NCI-H2171 (cell line): ENCODE results near the gene H3-3A.

Experiments used
- DNase-seq: peaks from one replicate; lab custom pipeline; 2025; lab: John Stamatoyannopoulos, UW

The H3-3A gene

DNA sequence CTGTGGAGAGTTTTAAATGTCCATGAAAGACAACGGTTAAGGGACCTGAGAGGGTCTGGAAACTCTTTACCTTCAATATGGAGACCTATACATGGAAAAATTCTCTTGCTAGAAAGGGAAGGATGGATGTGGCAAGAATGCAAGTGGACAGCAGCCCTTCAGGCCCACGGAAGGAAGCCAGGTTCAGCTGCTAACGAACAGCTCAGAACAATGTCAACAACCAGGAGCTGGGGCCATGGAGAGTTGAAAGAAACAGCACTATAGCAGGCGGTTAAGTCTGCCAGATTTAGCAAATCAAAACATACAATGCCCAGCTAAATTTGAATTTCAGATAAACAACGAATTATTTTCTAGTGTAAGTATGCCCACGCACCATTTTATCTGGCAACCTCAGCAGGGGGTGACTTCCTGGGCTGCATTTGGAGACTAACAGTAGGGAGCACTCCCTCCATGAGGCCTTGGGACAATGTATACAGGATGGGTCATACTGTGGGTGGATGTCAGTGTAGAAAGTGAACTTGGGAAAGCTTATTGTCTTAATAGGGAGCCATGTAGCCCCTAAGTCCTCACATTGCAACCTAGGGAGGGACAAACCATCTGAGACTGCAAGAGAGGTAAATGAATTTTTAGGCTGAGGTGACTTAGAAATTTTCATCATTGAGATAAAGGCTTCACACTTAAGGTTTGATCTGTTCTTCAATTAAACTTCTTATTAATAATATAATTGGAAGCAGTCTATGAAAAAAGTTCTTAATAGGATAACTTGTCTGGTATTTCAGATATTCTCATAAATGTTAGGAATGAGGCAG is 7.8 kb upstream of the H3-3A start:
- DNase-seq = no peak

DNA sequence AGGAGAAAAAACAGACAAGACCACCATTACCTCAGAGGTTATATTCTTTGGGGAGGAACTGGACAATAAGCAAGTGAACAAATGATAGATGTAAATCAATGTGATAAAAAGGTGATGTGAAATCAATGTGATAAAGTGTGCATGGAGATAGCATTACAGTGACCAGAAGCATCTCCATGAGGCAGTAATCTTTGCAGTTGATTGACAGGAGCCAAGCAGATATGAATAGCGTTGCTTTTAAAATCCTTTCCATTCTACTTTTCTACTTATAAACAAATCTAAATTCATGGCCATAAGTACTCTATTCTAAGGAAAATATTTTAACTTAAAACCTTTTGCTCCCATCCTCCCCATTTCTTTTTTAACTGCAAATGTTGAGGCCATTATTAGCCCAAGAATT is 2.8 kb upstream of the H3-3A start:
- no peak for DNase-seq

DNA sequence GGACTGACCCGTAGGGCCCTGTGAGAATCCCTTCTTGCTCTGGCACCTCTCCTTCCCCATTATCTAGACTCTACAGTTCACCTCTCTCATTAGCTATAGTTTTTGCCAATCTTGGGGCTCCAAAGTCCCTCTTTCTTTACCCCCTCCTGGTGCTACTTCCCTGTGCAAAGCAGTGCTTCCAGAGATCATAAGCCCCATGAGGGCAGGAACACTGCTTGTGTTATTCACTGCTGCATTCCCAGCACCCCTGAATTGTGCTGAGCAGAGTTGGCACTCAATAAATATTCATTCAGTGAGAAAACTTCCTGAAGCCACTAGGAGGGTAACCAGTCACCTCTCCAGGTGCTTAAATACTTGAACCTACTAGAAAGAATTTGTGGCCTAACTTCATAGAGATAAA is 2.1 kb upstream of the H3-3A start:
- DNase-seq = no peak

DNA sequence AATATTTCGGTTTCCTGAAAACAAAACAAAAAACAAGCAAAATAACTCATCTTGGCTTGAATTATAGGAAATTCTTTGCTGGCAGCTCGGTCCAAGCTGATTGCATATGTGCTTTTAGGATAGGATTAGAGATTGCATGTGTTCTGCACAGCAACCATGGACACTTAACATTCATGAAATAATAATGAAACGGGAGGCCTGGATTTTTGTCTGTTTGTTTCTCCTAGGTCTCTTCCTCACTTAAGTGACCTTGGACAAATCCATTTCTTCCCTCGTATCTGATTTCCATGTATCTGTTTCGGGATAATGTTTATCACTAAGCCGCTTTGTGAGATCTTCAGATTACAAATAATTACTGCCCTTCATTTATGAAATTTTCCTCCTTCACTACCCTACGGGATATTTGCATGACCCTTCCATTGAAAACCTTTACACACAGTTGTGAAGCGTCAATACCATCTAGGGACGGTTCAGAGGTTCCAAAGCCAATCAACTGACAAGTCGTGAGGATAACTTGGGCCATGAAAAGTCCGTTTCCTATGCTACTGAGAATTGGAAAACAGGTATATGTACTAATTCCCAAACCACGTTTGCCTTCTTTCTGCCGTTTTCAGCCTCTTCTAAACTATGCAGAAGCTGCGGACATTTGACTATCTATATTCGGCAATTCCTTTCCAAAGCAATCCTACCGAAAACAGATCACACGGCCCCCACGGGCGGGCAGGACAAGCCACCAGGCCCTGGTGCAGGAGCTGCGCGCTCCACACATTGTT is 1.3 kb upstream of the H3-3A start:
- no peak for DNase-seq

DNA sequence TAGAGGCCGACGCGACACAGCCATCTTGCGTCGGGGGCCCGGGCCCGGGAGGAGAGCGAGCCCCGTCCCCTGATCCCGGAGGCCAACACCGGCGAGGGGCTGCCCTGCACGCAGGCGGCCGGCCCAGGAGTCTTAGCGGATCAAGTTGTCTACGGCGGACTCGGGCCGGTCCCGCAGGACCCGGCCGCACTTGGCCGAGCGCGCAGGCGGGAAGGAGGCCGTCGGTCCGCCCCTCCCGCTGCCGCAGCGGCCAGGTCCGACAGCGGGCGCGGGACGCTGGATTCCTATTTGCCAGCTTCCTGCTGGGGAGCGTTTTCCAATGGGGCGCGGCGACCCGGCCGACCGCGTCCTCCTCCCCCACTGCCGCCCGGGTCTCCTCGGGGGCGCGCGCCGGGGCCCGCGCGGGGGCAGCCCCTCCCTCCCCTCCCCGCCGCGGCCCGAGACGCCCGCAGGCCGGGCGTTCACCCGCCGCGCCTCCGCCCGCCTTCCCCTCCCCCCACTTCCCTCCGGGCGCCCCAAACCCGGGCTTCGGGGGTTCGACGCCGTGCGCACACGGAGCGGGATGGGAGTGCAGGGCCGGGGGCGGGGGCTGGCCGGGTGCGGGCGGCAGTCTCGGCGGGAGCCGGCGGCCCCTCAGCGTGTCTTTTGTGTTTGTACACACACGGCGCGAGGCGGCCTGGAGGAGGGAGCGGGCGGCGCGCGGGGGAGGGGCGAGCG is 517 bp upstream of the H3-3A start:
- DNase-seq = peak; percentile 89

DNA sequence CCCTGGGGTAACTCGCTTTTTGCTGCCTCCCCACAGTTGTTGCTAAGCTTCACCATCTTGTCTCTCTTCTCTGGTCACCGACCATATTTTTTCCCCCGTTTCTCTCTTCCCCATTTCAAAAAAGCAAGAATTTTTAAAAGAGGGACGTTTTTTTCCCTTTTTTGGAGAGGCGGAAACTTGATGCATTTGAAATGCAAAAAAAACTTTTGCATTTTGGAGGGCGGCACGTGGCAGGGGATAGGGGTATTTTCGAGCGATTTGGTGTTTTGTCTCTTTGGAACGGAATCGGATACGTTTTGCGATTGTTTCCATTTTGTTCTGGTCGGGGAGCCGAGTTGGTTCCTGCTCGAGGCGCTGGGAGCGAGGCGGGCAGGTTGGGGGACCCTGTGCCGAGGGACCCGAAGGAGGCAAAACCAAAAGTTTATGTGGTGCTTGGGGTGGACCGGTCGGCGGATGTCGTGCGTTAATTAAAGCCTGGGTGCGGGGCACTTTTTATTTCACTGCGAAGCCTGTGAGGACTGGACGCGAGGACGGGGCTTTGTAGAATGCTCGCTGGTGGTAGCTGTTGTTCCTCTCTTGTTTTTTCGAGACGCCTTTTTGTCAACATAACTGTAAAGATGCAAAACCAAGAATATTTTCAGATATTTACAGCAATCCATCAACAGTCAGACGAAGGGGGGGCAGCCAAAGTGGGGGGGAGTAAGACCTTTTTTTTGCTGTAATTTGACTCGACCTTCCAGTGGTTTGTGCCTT is 884 bp downstream of the H3-3A start:
- DNase-seq = no peak

- no peak for DNase-seq
These were observed 1.7 kb downstream of the H3-3A start for GRCh38 chr1:226063977-226064815.

GRCh38 chr1:226064816-226065248 is 2.3 kb downstream of the H3-3A start:
- peak; percentile 24 for DNase-seq

GRCh38 chr1:226066415-226067078 is 4.0 kb downstream of the H3-3A start:
- DNase-seq = no peak

GRCh38 chr1:226069811-226070489 is 7.4 kb downstream of the H3-3A start:
- no peak for DNase-seq

DNA sequence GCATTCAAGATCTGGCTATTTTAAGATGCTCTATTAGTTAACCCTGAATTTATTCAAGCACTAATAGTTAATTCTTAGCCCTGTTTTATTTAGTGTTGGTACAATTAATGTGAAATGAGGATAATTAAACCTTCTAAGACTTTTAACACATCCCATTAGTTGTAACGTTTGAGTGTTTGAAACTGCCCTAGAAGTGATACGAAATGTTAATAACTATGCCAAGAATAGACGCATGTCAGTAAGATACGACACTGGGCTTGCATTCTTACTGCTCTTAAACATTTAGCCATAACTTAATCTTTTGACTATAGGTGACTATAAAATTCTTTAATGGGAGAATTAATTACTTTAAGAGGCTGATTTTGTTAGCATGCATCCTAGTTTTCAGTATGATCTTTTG is 9.8 kb downstream of the H3-3A start:
- no peak for DNase-seq

DNA sequence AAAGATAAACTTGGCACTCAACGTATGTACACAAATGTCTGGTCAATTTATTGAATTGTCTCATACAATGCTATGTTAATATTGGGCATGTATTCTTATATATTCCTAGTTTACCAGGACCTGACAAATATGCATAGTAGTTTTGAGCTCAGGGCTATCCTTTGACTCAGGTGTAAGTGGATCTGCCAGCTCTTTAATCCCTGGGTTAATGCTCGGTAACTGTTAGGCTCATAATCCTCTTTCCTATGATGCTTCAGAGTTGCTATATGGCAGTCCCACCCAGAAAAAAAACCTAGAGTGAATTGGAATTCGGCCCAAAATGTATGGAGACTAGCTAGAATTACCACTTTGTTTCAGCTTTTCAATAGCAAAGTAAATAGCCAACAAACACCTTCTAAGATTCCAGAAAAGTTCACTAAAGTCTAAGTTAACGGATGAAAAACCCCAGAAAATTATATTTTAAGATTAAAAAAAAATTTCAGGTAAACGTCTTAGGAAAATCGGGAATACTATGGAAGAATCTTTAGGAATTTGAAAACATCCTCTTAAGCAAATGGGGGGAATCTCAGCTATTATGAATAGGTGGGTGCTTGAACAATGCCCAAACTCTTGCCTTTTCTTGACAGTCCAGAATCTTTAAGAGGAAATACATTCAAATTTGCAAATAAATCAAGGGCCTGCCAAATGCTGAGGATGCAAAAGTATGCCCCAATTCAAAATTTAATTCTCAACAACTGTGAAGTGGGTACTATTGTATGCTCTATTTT is 10.9 kb downstream of the H3-3A start:
- no peak for DNase-seq

DNA sequence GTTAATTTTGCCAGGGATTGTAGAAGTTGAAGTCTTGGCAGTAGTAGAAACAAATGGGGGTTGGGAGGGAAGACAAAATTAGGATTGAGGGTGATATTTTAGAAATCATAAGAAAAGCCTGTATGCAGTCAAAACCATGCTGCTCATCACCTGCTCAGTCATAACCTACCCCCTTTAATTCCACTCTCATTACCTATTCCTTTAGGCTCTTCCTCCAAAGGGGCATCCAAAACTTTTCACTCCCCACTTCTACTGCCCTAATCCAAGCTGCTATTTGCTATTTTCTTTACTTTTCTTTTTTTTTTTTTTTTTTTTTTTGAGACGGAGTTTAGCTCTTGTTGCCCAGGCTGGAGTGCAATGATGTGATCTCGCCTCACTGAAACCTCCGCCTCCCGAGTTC is 11.5 kb downstream of the H3-3A start:
- no peak for DNase-seq

DNA sequence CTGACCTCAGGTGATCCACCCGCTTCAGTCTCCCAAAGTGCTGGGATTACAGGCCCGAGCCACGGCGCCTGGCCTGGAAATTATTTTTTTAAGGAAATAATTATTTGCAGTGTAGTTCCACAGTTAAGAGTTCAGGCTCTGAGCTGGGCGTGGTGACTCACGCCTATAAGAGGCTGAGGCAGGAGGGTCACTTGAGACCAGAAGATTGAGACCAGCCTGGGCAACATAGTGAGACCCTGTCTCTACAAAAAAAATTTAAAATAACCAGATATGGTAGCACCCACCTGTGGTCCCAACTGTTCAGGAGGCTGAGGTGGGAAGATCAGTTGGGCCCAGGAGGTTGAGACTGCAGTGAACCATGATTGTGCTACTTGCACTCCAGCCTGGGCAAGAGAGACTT is 13.9 kb downstream of the H3-3A start:
- DNase-seq = no peak

- no peak for DNase-seq
These were observed 15.9 kb downstream of the H3-3A start for GRCh38 chr1:226078374-226078773.

DNA sequence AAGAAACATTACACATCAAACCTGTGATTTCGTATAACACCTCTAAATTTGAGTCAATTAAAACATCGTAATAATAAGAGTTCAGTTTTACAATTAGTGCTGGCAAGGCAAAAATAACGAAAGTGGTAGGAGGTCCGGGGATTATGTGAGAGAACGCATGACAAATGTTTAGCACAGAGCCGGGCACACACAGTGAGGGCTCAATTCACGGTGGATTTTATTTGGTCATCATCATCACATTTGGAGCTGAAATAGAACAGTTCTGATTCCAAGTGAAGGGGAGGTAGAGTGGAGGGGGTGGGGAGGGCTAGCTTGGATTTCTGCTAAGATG is 20.0 kb downstream of the H3-3A start:
- no peak for DNase-seq

GRCh38 chr1:226082959-226083301 is 20.4 kb downstream of the H3-3A start:
- DNase-seq = no peak

GRCh38 chr1:226083302-226084101 is 21.0 kb downstream of the H3-3A start:
- peak; percentile 88 for DNase-seq
